ES-I3 (cell line): ENCODE results near the gene PRIM2.
"Not testable (repeated sequence)": the region's sequence is repeated elsewhere in the genome, so short reads cannot be mapped to it uniquely, and the experiment has no call there.

Source experiments
- H3K36me3 ChIP-seq: 2 replicates; pipeline ENCODE4 v1.6.1; 2013; ENCODE audit warnings: mild to moderate bottlenecking, low read length, control low read depth, moderate library complexity; ENCODE audit not compliant: insufficient read depth
- H3K4me1 ChIP-seq: 2 replicates; pipeline ENCODE4 v1.6.1; 2013; ENCODE audit warnings: mild to moderate bottlenecking, control low read depth, low read length; ENCODE audit not compliant: insufficient read depth
- H3K9ac ChIP-seq: 2 replicates; pipeline ENCODE4 v1.6.1; 2013; ENCODE audit warnings: low read depth, mild to moderate bottlenecking, low read length, moderate library complexity
- H3K9me3 ChIP-seq: 2 replicates; pipeline ENCODE4 v1.6.1; 2013; ENCODE audit warnings: mild to moderate bottlenecking, low read length, moderate library complexity; ENCODE audit not compliant: control insufficient read depth, insufficient read depth

PRIM2 gene

GRCh38 chr6:57471314-57471864 is 154.0 kb downstream of the PRIM2 start:
- not testable (repeated sequence) for H3K9me3 ChIP-seq, H3K36me3 ChIP-seq, H3K9ac ChIP-seq
- H3K4me1 ChIP-seq: peaks cover 21% of the 10 kb centered on the region

- H3K9ac ChIP-seq, H3K9me3 ChIP-seq, H3K36me3 ChIP-seq: not testable (repeated sequence)
- peaks cover 21% of the 10 kb centered on the region for H3K4me1 ChIP-seq
These were observed 155.5 kb downstream of the PRIM2 start for GRCh38 chr6:57472861-57473362.

- not testable (repeated sequence) for H3K9ac ChIP-seq, H3K9me3 ChIP-seq, H3K36me3 ChIP-seq
- peaks cover 14% of the 10 kb centered on the region for H3K4me1 ChIP-seq
These were observed 157.5 kb downstream of the PRIM2 start for GRCh38 chr6:57474862-57475475.

- not testable (repeated sequence) for H3K9ac ChIP-seq
- peaks cover 13% of the 10 kb centered on the region for H3K4me1 ChIP-seq
These were observed 158.2 kb downstream of the PRIM2 start for GRCh38 chr6:57475656-57476055.

GRCh38 chr6:57480194-57480593 is 162.8 kb downstream of the PRIM2 start:
- H3K9ac ChIP-seq, H3K36me3 ChIP-seq, H3K9me3 ChIP-seq, H3K4me1 ChIP-seq: not testable (repeated sequence)

More at GRCh38 chr6:57475656-57476055, 158.2 kb downstream of the PRIM2 start:
- not testable (repeated sequence) for H3K36me3 ChIP-seq, H3K9me3 ChIP-seq

- not testable (repeated sequence) for H3K36me3 ChIP-seq, H3K4me1 ChIP-seq, H3K9ac ChIP-seq, H3K9me3 ChIP-seq
These were observed 163.7 kb downstream of the PRIM2 start for GRCh38 chr6:57481121-57481520.

GRCh38 chr6:57482471-57482870 is 165.0 kb downstream of the PRIM2 start:
- H3K9me3 ChIP-seq, H3K4me1 ChIP-seq, H3K36me3 ChIP-seq, H3K9ac ChIP-seq: not testable (repeated sequence)

GRCh38 chr6:57486494-57487081 is 169.2 kb downstream of the PRIM2 start:
- H3K9ac ChIP-seq, H3K36me3 ChIP-seq, H3K4me1 ChIP-seq: not testable (repeated sequence)

DNA sequence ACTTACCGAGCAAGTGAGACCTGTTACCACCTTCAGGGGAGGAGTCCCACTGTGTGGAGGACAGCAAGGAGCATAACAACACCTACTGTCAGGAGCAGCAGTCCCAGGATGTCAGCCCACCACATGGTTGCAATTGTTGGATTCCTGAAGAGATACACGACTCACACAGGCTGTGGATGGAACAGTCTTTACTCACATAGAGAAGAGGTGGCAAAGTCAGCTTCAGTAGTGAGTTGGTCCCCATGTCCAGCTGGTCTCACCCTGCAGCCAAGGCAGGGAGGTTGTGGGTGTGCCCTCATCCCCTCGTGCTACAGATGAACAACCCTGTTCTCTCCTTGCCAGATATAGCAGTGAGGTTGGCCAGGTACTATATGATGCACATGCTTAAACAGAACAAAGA is 171.1 kb downstream of the PRIM2 start:
- not testable (repeated sequence) for H3K9me3 ChIP-seq, H3K9ac ChIP-seq, H3K36me3 ChIP-seq, H3K4me1 ChIP-seq

More at GRCh38 chr6:57486494-57487081, 169.2 kb downstream of the PRIM2 start:
- H3K9me3 ChIP-seq: not testable (repeated sequence)

DNA sequence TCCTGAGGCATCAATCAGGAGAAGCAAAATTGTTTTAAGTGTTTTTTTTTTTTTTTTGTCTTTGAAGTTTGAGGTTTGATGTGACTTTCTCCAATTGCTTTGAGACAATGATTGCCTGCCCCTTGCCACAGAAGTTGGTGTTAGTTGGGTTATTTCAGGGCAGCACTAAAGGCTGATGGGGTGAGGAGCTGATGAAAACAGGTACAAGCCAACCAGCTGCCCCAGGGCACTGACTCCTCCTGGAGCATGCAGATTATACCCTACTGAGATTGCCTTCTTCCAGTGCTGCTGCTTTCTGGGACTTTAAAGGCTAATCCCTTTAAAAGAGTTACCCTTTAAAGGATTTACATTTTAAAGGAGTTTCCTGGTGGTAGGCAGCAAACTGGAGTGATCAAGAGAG is 172.5 kb downstream of the PRIM2 start:
- H3K4me1 ChIP-seq: peaks cover 13% of the 10 kb centered on the region
- H3K36me3 ChIP-seq, H3K9ac ChIP-seq, H3K9me3 ChIP-seq: not testable (repeated sequence)

DNA sequence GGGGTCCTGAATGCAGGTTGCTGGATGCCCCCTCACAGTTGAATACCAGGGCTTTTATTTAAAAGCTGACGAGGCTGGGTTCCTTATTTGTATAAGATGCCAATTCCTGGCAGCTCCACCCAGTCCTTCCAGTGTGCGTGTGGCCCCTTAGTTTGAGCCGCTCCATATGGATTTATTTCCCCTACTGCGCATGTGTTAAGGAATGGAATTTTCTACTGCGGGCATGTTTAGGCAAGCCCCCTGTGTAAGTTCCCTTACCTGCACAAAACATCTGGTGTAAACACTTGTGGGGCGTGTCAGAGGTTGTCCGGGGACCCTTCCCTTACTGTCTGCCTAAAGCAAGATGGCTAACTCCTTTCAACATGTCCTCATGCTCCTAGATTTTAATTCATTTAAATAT is 174.4 kb downstream of the PRIM2 start:
- not testable (repeated sequence) for H3K9me3 ChIP-seq, H3K9ac ChIP-seq, H3K36me3 ChIP-seq
- peaks cover 13% of the 10 kb centered on the region for H3K4me1 ChIP-seq

DNA sequence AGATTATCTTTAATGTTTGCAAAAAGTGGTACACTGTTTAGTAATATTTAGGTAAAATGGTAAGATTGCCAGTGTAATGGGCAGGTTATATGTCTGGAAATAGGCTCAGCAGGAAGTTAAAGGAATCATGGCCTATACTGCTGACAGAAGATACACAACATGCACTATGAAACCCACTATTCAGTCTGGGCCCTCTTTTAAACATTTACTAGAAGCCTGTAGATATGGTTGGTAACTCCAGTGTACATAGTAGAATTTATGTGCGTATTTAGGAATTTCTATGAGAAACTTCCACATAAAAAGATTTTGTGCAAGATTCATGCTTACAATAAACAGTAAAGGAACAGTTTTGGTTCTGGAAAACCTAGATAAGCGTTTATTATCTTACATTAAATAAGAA is 178.8 kb downstream of the PRIM2 start:
- not testable (repeated sequence) for H3K9me3 ChIP-seq, H3K36me3 ChIP-seq, H3K9ac ChIP-seq
- H3K4me1 ChIP-seq: peaks cover 12% of the 10 kb centered on the region

- H3K4me1 ChIP-seq, H3K9me3 ChIP-seq, H3K36me3 ChIP-seq, H3K9ac ChIP-seq: not testable (repeated sequence)
These were observed 183.1 kb downstream of the PRIM2 start for GRCh38 chr6:57500368-57501021.

GRCh38 chr6:57502387-57502786 is 185.0 kb downstream of the PRIM2 start:
- not testable (repeated sequence) for H3K9me3 ChIP-seq, H3K9ac ChIP-seq, H3K36me3 ChIP-seq

GRCh38 chr6:57505251-57505650 is 187.8 kb downstream of the PRIM2 start:
- not testable (repeated sequence) for H3K36me3 ChIP-seq, H3K9ac ChIP-seq, H3K9me3 ChIP-seq, H3K4me1 ChIP-seq

More at GRCh38 chr6:57502387-57502786, 185.0 kb downstream of the PRIM2 start:
- H3K4me1 ChIP-seq: not testable (repeated sequence)
